ENCODE measurements around the gene EBLN2. TPM values are rescaled to one million over a fixed set of nuclear protein-coding genes. Genes with fewer than 3 reads are reported as not detected.
"Not testable (repeated sequence)": the region's sequence is repeated elsewhere in the genome, so short reads cannot be mapped to it uniquely, and the experiment has no call there.

The EBLN2 gene
- total RNA-seq, 1 experiment from 2014 or later = 0.79 TPM

GRCh38 chr3:73049319-73049718 lies 12.1 kb upstream of the EBLN2 start:
- H3K9me3 ChIP-seq = no peaks in the 10 kb centered on the region
- H3K27me3 ChIP-seq = no peaks in the 10 kb centered on the region
- no peak overlapping the region for H3K4me3 ChIP-seq
- DNase-seq = no peak
- H3K36me3 ChIP-seq = no peaks in the 10 kb centered on the region; the same call in 1 of the 2 replicates

GRCh38 chr3:73052857-73053256 lies 8.6 kb upstream of the EBLN2 start:
- Histone ChIP-seq H3K27me3 (no peaks in the 10 kb centered on the region), H3K9me3 (no peaks in the 10 kb centered on the region), H3K36me3 (no peaks in the 10 kb centered on the region), H3K4me3 (no peak overlapping the region)
- no peak for DNase-seq

- Histone ChIP-seq H3K4me3 (no peak overlapping the region), H3K36me3 (no peaks in the 10 kb centered on the region; the same call in 1 of the 2 replicates), H3K9me3 (no peaks in the 10 kb centered on the region), H3K27me3 (no peaks in the 10 kb centered on the region)
- no peak for DNase-seq
Observed at GRCh38 chr3:73055583-73055982, 5.9 kb upstream of the EBLN2 start.

GRCh38 chr3:73056014-73056844 lies 5.2 kb upstream of the EBLN2 start:
- Histone ChIP-seq H3K9me3 (no peaks in the 10 kb centered on the region), H3K36me3 (no peaks in the 10 kb centered on the region; the same call in 1 of the 2 replicates), H3K27me3 (no peaks in the 10 kb centered on the region), H3K4me3 (no peak overlapping the region)
- no peak for DNase-seq

GRCh38 chr3:73056845-73057150 lies 4.7 kb upstream of the EBLN2 start:
- no peak for DNase-seq
- Histone ChIP-seq H3K36me3 (peaks cover 3% of the 10 kb centered on the region), H3K9me3 (no peaks in the 10 kb centered on the region), H3K27me3 (no peaks in the 10 kb centered on the region), H3K4me3 (no peak overlapping the region)

GRCh38 chr3:73060302-73060723 lies 1.1 kb upstream of the EBLN2 start:
- no peak for DNase-seq
- Histone ChIP-seq H3K36me3 (peaks cover 22% of the 10 kb centered on the region), H3K4me3 (no peak overlapping the region)

GRCh38 chr3:73066243-73066642 lies 4.8 kb downstream of the EBLN2 start:
- H3K4me3 ChIP-seq, H3K9me3 ChIP-seq, DNase-seq, H3K27me3 ChIP-seq: not testable (repeated sequence)
- H3K36me3 ChIP-seq = peaks cover 30% of the 10 kb centered on the region

More at GRCh38 chr3:73060302-73060723, 1.1 kb upstream of the EBLN2 start:
- Histone ChIP-seq H3K9me3 (no peaks in the 10 kb centered on the region), H3K27me3 (no peaks in the 10 kb centered on the region)

GRCh38 chr3:73068419-73068818 lies 7.0 kb downstream of the EBLN2 start:
- DNase-seq = no peak
- no peaks in the 10 kb centered on the region for H3K9me3 ChIP-seq
- H3K27me3 ChIP-seq = no peaks in the 10 kb centered on the region
- peaks cover 19% of the 10 kb centered on the region for H3K36me3 ChIP-seq
- H3K4me3 ChIP-seq = no peak overlapping the region

- H3K27me3 ChIP-seq = no peaks in the 10 kb centered on the region
- peaks cover 12% of the 10 kb centered on the region for H3K36me3 ChIP-seq
- H3K9me3 ChIP-seq = no peaks in the 10 kb centered on the region
- DNase-seq = no peak
- no peak overlapping the region for H3K4me3 ChIP-seq
Observed at GRCh38 chr3:73069187-73069586, 7.7 kb downstream of the EBLN2 start.

GRCh38 chr3:73069775-73070444 lies 8.5 kb downstream of the EBLN2 start:
- no peaks in the 10 kb centered on the region for H3K9me3 ChIP-seq
- H3K36me3 ChIP-seq = peaks cover 10% of the 10 kb centered on the region
- H3K27me3 ChIP-seq = no peaks in the 10 kb centered on the region
- H3K4me3 ChIP-seq = no peak overlapping the region
- DNase-seq = no peak

GRCh38 chr3:73070675-73071575 lies 9.5 kb downstream of the EBLN2 start:
- H3K36me3 ChIP-seq = peaks cover 8% of the 10 kb centered on the region
- no peak overlapping the region for H3K4me3 ChIP-seq
- no peak for DNase-seq
- no peaks in the 10 kb centered on the region for H3K9me3 ChIP-seq
- H3K27me3 ChIP-seq = no peaks in the 10 kb centered on the region

- no peak overlapping the region for H3K4me3 ChIP-seq
- no peaks in the 10 kb centered on the region for H3K9me3 ChIP-seq
- H3K36me3 ChIP-seq = peaks cover 6% of the 10 kb centered on the region
- no peaks in the 10 kb centered on the region for H3K27me3 ChIP-seq
- no peak for DNase-seq
Observed at GRCh38 chr3:73071952-73072351, 10.5 kb downstream of the EBLN2 start.

- DNase-seq = no peak
- H3K4me3 ChIP-seq = no peak overlapping the region
- no peaks in the 10 kb centered on the region for H3K9me3 ChIP-seq
- no peaks in the 10 kb centered on the region for H3K27me3 ChIP-seq
- peaks cover under 1% of the 10 kb centered on the region for H3K36me3 ChIP-seq
Observed at GRCh38 chr3:73072634-73073033, 11.2 kb downstream of the EBLN2 start.

GRCh38 chr3:73073091-73073707 lies 11.7 kb downstream of the EBLN2 start:
- DNase-seq = peak; percentile 3
- no peaks in the 10 kb centered on the region; the same call in 1 of the 2 replicates for H3K36me3 ChIP-seq
- no peaks in the 10 kb centered on the region for H3K9me3 ChIP-seq
- no peak overlapping the region for H3K4me3 ChIP-seq
- H3K27me3 ChIP-seq = no peaks in the 10 kb centered on the region

- Histone ChIP-seq H3K4me3 (no peak overlapping the region), H3K36me3 (no peaks in the 10 kb centered on the region), H3K27me3 (no peaks in the 10 kb centered on the region), H3K9me3 (no peaks in the 10 kb centered on the region)
- DNase-seq = no peak
Observed at GRCh38 chr3:73074781-73075180, 13.3 kb downstream of the EBLN2 start.

- DNase-seq = no peak
- H3K27me3 ChIP-seq = no peaks in the 10 kb centered on the region
- H3K36me3 ChIP-seq = no peaks in the 10 kb centered on the region
- no peaks in the 10 kb centered on the region for H3K9me3 ChIP-seq
- H3K4me3 ChIP-seq = no peak overlapping the region
Observed at GRCh38 chr3:73080216-73080966, 18.9 kb downstream of the EBLN2 start.
